PC-3 (cell line): ENCODE measurements around the gene TIGD1. TPM values are rescaled to one million over a fixed set of nuclear protein-coding genes. Genes with fewer than 3 reads are reported as not detected.
A peak's percentile ranks its signal among the peaks of the same experiment; 100 is the strongest.

Experiments
- ATAC-seq: fragments of 200-7000 bp; cut with Tn5 transposase; 2 replicates; pipeline ENCODE4 v1.9.1; 2020; ENCODE audit warnings: mild to moderate bottlenecking, moderate library complexity
- BruUV-seq: library from RNA; stranded (reverse); fragments of 400-500 nt; replicated peaks from 2 replicates; lab custom pipeline; 2021; lab: Mats Ljungman, UMichigan
- CTCF ChIA-PET: fragments of 300-600 bp; sonication (Branson Sonifier 250); formaldehyde crosslinking; loops from one replicate; lab custom pipeline; 2022; ENCODE audit warnings: antibody characterized with exemption; lab: Charles Lee
- POLR2A ChIA-PET: fragments of 300-600 bp; sonication (Branson Sonifier 250); formaldehyde crosslinking; loops from one replicate; lab custom pipeline; 2022; ENCODE audit warnings: antibody characterized with exemption; ENCODE audit not compliant: unreplicated experiment; lab: Charles Lee
- DNase-seq: peaks from one replicate; pipeline ENCODE4 v3.0.0-alpha.2; 2015
- H2AFZ ChIP-seq: fragments of 300-600 bp; sonication (generic); 2 replicates; pipeline ENCODE4 v1.6.0; 2016; ENCODE audit warnings: antibody characterized with exemption, low read length
- H3F3A ChIP-seq: fragments of 300-600 bp; sonication (generic); one replicate; pipeline ENCODE4 v1.6.0; 2017; ENCODE audit warnings: antibody characterized with exemption, low read length, control low read depth, mild to moderate bottlenecking; ENCODE audit not compliant: unreplicated experiment
- H3K27ac ChIP-seq: fragments of 300-600 bp; sonication (generic); 2 replicates; pipeline ENCODE4 v1.5.1; 2016; ENCODE audit warnings: mild to moderate bottlenecking, low read length
- H3K27me3 ChIP-seq: fragments of 300-600 bp; sonication (generic); 2 replicates; pipeline ENCODE4 v1.6.1; 2016; ENCODE audit warnings: low read length, mixed read lengths
- H3K36me3 ChIP-seq: fragments of 300-600 bp; sonication (generic); 2 replicates; pipeline ENCODE4 v1.6.1; 2016; ENCODE audit warnings: low read depth, mixed run types, low read length, mixed read lengths
- H3K4me1 ChIP-seq: fragments of 300-600 bp; sonication (generic); 2 replicates; pipeline ENCODE4 v1.5.1; 2016; ENCODE audit warnings: low read length; ENCODE audit not compliant: insufficient read depth
- H3K4me2 ChIP-seq: fragments of 300-600 bp; sonication (generic); 2 replicates; pipeline ENCODE4 v1.6.0; 2016; ENCODE audit warnings: low read length
- H3K4me3 ChIP-seq: fragments of 300-600 bp; sonication (generic); 2 replicates; pipeline ENCODE4 v1.5.1; 2016; ENCODE audit warnings: mild to moderate bottlenecking, low read length, mixed read lengths
- H3K79me2 ChIP-seq: fragments of 300-600 bp; sonication (generic); 2 replicates; pipeline ENCODE4 v1.6.1; 2017; ENCODE audit warnings: low read length, mixed read lengths
- H3K9ac ChIP-seq: fragments of 300-600 bp; sonication (generic); 2 replicates; pipeline ENCODE4 v1.6.0; 2016; ENCODE audit warnings: mild to moderate bottlenecking, low read length
- H3K9me2 ChIP-seq: fragments of 300-600 bp; sonication (generic); replicated peaks from 2 replicates; pipeline ENCODE4 v1.6.1; 2016; ENCODE audit warnings: mixed run types, low read length, mixed read lengths
- H3K9me3 ChIP-seq: fragments of 300-600 bp; sonication (generic); 2 replicates; pipeline ENCODE4 v1.6.1; 2016; ENCODE audit warnings: low read length, mixed read lengths
- H4K20me1 ChIP-seq: fragments of 300-600 bp; sonication (generic); 2 replicates; pipeline ENCODE4 v1.6.1; 2016; ENCODE audit warnings: low read length, mixed read lengths
- EZH2 ChIP-seq: fragments of 300-600 bp; sonication (generic); IDR thresholded peaks from one replicate; pipeline ENCODE4 v1.6.1; 2017; ENCODE audit warnings: antibody characterized with exemption, mild to moderate bottlenecking, low read length; ENCODE audit not compliant: unreplicated experiment
- EZH2phosphoT487 ChIP-seq: fragments of 300-600 bp; sonication (generic); IDR thresholded peaks from 2 replicates; pipeline ENCODE4 v1.6.1; 2018; ENCODE audit warnings: mild to moderate bottlenecking, antibody characterized with exemption, low read length, borderline replicate concordance
- intact Hi-C: fragments of 100-400 bp; cut with micrococcal nuclease; formaldehyde crosslinking; loops from 2 replicates; pipeline ENCODE4 v1.9.0; 2023
- total RNA-seq: library from RNA; depleted of rRNA; stranded (reverse); fragments of >200 nt; gene quantifications from 2 replicates; pipeline ENCODE4 v1.2.3, GENCODE V29; 2014
- TF ChIP-seq, protein P1 (sequence below): fragments of 300-600 bp; sonication (generic); conservative IDR thresholded peaks from 2 replicates; pipeline ENCODE4 v1.5.1; 2017; ENCODE audit warnings: antibody characterized with exemption, low read depth, mild to moderate bottlenecking, low read length

TIGD1 gene
- total RNA-seq, 1 experiment from 2014 or later: 6.3 TPM

- Histone ChIP-seq H3K79me2 (no peaks in the 10 kb centered on the region), H3K36me3 (no peaks in the 10 kb centered on the region), H3K4me1 (no peaks in the 10 kb centered on the region), H3K4me2 (peak overlapping the region; percentile 70; the same call in 1 of the 2 replicates), H3K9me3 (no peaks in the 10 kb centered on the region), H3F3A (no peaks in the 10 kb centered on the region), H3K9me2 (no peaks in the 10 kb centered on the region), H3K27ac (no peak overlapping the region), H3K9ac (no peak overlapping the region), H2AFZ (no peak overlapping the region), H3K4me3 (no peak overlapping the region), H4K20me1 (no peaks in the 10 kb centered on the region), H3K27me3 (peaks cover 26% of the 10 kb centered on the region)
- ChIA-PET CTCF (no interaction called here), POLR2A (no interaction called here)
- 0 out of 2 replicates have a peak, but pooled peaks have one; percentile 7 for ATAC-seq
- TF ChIP-seq, protein P1, sequence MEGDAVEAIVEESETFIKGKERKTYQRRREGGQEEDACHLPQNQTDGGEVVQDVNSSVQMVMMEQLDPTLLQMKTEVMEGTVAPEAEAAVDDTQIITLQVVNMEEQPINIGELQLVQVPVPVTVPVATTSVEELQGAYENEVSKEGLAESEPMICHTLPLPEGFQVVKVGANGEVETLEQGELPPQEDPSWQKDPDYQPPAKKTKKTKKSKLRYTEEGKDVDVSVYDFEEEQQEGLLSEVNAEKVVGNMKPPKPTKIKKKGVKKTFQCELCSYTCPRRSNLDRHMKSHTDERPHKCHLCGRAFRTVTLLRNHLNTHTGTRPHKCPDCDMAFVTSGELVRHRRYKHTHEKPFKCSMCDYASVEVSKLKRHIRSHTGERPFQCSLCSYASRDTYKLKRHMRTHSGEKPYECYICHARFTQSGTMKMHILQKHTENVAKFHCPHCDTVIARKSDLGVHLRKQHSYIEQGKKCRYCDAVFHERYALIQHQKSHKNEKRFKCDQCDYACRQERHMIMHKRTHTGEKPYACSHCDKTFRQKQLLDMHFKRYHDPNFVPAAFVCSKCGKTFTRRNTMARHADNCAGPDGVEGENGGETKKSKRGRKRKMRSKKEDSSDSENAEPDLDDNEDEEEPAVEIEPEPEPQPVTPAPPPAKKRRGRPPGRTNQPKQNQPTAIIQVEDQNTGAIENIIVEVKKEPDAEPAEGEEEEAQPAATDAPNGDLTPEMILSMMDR: no peak
- TF ChIP-seq EZH2: no peak
- TF ChIP-seq EZH2phosphoT487: no peak
- BruUV-seq: no TSS peak
- intact Hi-C loops: no loop called here
- DNase-seq: no peak
Measured at GRCh38 chr2:232522623-232523401, 27.5 kb downstream of the TIGD1 start.

GRCh38 chr2:232521959-232522622 lies 28.3 kb downstream of the TIGD1 start:
- POLR2A ChIA-PET: no interaction called here
- Histone ChIP-seq H3F3A (no peaks in the 10 kb centered on the region), H3K27ac (no peak overlapping the region), H3K9me3 (no peaks in the 10 kb centered on the region), H3K36me3 (no peaks in the 10 kb centered on the region), H3K4me1 (no peaks in the 10 kb centered on the region), H3K4me2 (no peak overlapping the region), H3K9me2 (no peaks in the 10 kb centered on the region), H3K79me2 (no peaks in the 10 kb centered on the region), H3K9ac (no peak overlapping the region), H3K4me3 (no peak overlapping the region), H4K20me1 (no peaks in the 10 kb centered on the region), H2AFZ (no peak overlapping the region), H3K27me3 (peaks cover 26% of the 10 kb centered on the region)
- CTCF ChIA-PET: no interaction called here
- no TSS peak for BruUV-seq
- ATAC-seq (peak; percentile 61), DNase-seq (peak; percentile 40)
- TF ChIP-seq EZH2: no peak
- TF ChIP-seq, protein P1: peak; percentile 68
- intact Hi-C loops: no loop called here

GRCh38 chr2:232521098-232521497 lies 29.3 kb downstream of the TIGD1 start:
- BruUV-seq: no TSS peak
- Histone ChIP-seq H3K36me3 (no peaks in the 10 kb centered on the region), H3K4me1 (no peaks in the 10 kb centered on the region), H4K20me1 (no peaks in the 10 kb centered on the region), H3K9ac (no peak overlapping the region), H3K27ac (no peak overlapping the region), H3K4me2 (no peak overlapping the region), H3K79me2 (no peaks in the 10 kb centered on the region), H3K9me2 (no peaks in the 10 kb centered on the region), H3F3A (no peaks in the 10 kb centered on the region), H2AFZ (no peak overlapping the region), H3K9me3 (no peaks in the 10 kb centered on the region), H3K27me3 (peaks cover 26% of the 10 kb centered on the region), H3K4me3 (no peak overlapping the region)
- ChIA-PET CTCF (no interaction called here), POLR2A (no interaction called here)
- no peak for ATAC-seq
- intact Hi-C loops: no loop called here
- TF ChIP-seq EZH2phosphoT487 (no peak), EZH2 (no peak)
- TF ChIP-seq, protein P1: no peak
- no peak for DNase-seq
